GM12878 (cell line): ENCODE measurements around the gene TTYH3. TPM values are rescaled to one million over a fixed set of nuclear protein-coding genes. Genes with fewer than 3 reads are reported as not detected.

Experiments
- ATAC-seq: fragments of 200-7000 bp; cut with Tn5 transposase; 3 replicates; pipeline ENCODE4 v1.9.1; 2020; ENCODE audit warnings: mild to moderate bottlenecking, moderate library complexity
- BruUV-seq: library from RNA; stranded (reverse); fragments of 400-500 nt; replicated peaks from 2 replicates; lab custom pipeline; 2021; lab: Mats Ljungman, UMichigan
- CTCF ChIA-PET: fragments of 300-600 bp; sonication (Branson Sonifier 250); formaldehyde crosslinking; extraction: SDS; loops from one replicate; lab custom pipeline; 2021; ENCODE audit warnings: inconsistent platforms; lab: Yijun Ruan, JAX
- POLR2A ChIA-PET: fragments of 350-600 bp; formaldehyde crosslinking; extraction: SDS; loops from one replicate; lab custom pipeline; 2021; ENCODE audit warnings: inconsistent platforms; lab: Charles Lee
- RAD21 ChIA-PET: fragments of 300-600 bp; sonication (Branson Sonifier 250); formaldehyde crosslinking; loops from one replicate; lab custom pipeline; 2023; ENCODE audit warnings: antibody characterized with exemption; ENCODE audit not compliant: unreplicated experiment; lab: Charles Lee
- SMC1A ChIA-PET: fragments of 300-600 bp; sonication (Branson Sonifier 250); formaldehyde crosslinking; loops from one replicate; lab custom pipeline; 2023; ENCODE audit not compliant: unreplicated experiment, uncharacterized antibody; lab: Charles Lee
- DNase-seq: peaks from one replicate; pipeline ENCODE4 v3.0.0-alpha.2; 2011; ENCODE audit warnings: low read depth, low spot score
- FAIRE-seq: peaks from 3 replicates; lab custom pipeline; 2011; peaks lifted over from hg19 to GRCh38; lab: Jason Lieb, UNC
- H2AFZ ChIP-seq: 2 replicates; pipeline ENCODE4 v1.6.0; 2011; ENCODE audit warnings: low read depth, low read length, control low read depth; ENCODE audit not compliant: control insufficient read depth
- H3K27ac ChIP-seq: 2 replicates; pipeline ENCODE4 v1.5.1; 2011; ENCODE audit warnings: control low read depth; ENCODE audit not compliant: control insufficient read depth, insufficient read depth
- H3K27me3 ChIP-seq, 2 experiments: replicated peaks in 1 of 2; 2 replicates each; pipeline versions ENCODE4 v1.6.0 to v1.6.1; 2011; ENCODE audit warnings: low read length in 1 of 2; ENCODE audit not compliant: control insufficient read depth in 2 of 2, insufficient read depth in 2 of 2
- H3K36me3 ChIP-seq, 2 experiments: 2 replicates each; pipeline ENCODE4 v1.5.1; 2011; ENCODE audit warnings: low read length in 1 of 2; ENCODE audit not compliant: control insufficient read depth in 2 of 2, insufficient read depth in 2 of 2
- H3K4me1 ChIP-seq: 2 replicates; pipeline ENCODE4 v1.6.1; 2011; ENCODE audit warnings: mild to moderate bottlenecking, low read length, moderate library complexity, mixed read lengths; ENCODE audit not compliant: control insufficient read depth, insufficient read depth
- H3K4me2 ChIP-seq: 2 replicates; pipeline ENCODE4 v1.6.0; 2011; ENCODE audit warnings: control low read depth; ENCODE audit not compliant: control insufficient read depth, insufficient read depth
- H3K4me3 ChIP-seq: fragments of 200-600 bp; sonication (generic); 2 replicates; pipeline ENCODE4 v1.5.1; 2016
- H3K79me2 ChIP-seq: 2 replicates; pipeline ENCODE4 v1.6.0; 2011; ENCODE audit warnings: low read length; ENCODE audit not compliant: control insufficient read depth, insufficient read depth
- H3K9ac ChIP-seq: 2 replicates; pipeline ENCODE4 v1.8.0; 2011; ENCODE audit warnings: low read length, control low read depth, mixed read lengths; ENCODE audit not compliant: control insufficient read depth, insufficient read depth
- H3K9me3 ChIP-seq: replicated peaks from 3 replicates; pipeline ENCODE4 v1.5.1; 2011; ENCODE audit warnings: mild to moderate bottlenecking, low read length; ENCODE audit not compliant: control insufficient read depth, insufficient read depth
- H4K20me1 ChIP-seq: 2 replicates; pipeline ENCODE4 v1.6.0; 2011; ENCODE audit not compliant: control insufficient read depth, insufficient read depth
- ATF7 ChIP-seq: fragments of 450-650 bp; IDR thresholded peaks from 2 replicates; pipeline ENCODE4 v1.6.1; 2016; ENCODE audit warnings: low read depth, mild to moderate bottlenecking
- ESRRA ChIP-seq: IDR thresholded peaks from 2 replicates; pipeline ENCODE4 v1.6.1; 2012; ENCODE audit warnings: mild to moderate bottlenecking, low read length, improper control_type of control experiment
- EZH2 ChIP-seq: IDR thresholded peaks from 2 replicates; pipeline ENCODE4 v1.6.1; 2012; ENCODE audit warnings: low read depth, mild to moderate bottlenecking, control low read depth, inconsistent platforms, low read length, borderline replicate concordance; ENCODE audit not compliant: control insufficient read depth
- HDAC6 ChIP-seq: fragments of 200-600 bp; sonication (generic); IDR thresholded peaks from one replicate; pipeline ENCODE4 v1.8.0; 2017; ENCODE audit warnings: antibody characterized with exemption; ENCODE audit not compliant: unreplicated experiment
- PML ChIP-seq: IDR thresholded peaks from 2 replicates; pipeline ENCODE4 v1.6.1; 2012; ENCODE audit warnings: low read length, inconsistent platforms
- POLR2A ChIP-seq: IDR thresholded peaks from 2 replicates; pipeline ENCODE4 v1.6.1; 2011; ENCODE audit warnings: low read depth, mild to moderate bottlenecking, low read length
- SRF ChIP-seq, 2 experiments: IDR thresholded peaks; 2 replicates each; pipeline ENCODE4 v1.6.1; 2011; ENCODE audit warnings: low read depth in 2 of 2, low read length in 2 of 2, mild to moderate bottlenecking in 1 of 2, moderate library complexity in 1 of 2
- YBX1 ChIP-seq: fragments of 450-650 bp; IDR thresholded peaks from 2 replicates; pipeline ENCODE4 v1.6.1; 2016; ENCODE audit warnings: antibody characterized with exemption
- WGBS: methylation state at CpG from one replicate; pipeline ENCODE4 v1.1.6; 2016; ENCODE audit warnings: low lambda C conversion rate; ENCODE audit not compliant: insufficient replicate concordance, insufficient coverage; ENCODE audit errors: missing lambda C conversion rate; 5-methylcytosine and 5-hydroxymethylcytosine counted together
- in situ Hi-C: fragments of 300-500 bp; cut with MboI; formaldehyde crosslinking; loops from 9 replicates; pipeline ENCODE4 v1.14.3; 2018; ENCODE audit warnings: mixed read lengths
- intact Hi-C: fragments of 100-400 bp; cut with micrococcal nuclease; formaldehyde crosslinking; loops from one replicate; pipeline ENCODE4 v1.14.2; 2022; ENCODE audit not compliant: unreplicated experiment
- polyA plus RNA-seq, 11 experiments: library from polyadenylated mRNA; depleted of rRNA in 4 of 11; unstranded in 6 of 11; stranded (reverse) in 5 of 11; fragments of >200 nt; fragmentation: Nextera tagmentation in 4 of 11; fragmentation: Illumina TruSeq in 1 of 11; extraction: Ambion mirVana in 4 of 11; extraction: Trizol in 1 of 11; gene quantifications; 1 replicate in 1 of 11; 2 replicates in 10 of 11; pipeline versions ENCODE4 v1.2.1 to v1.2.3, GENCODE V29; 2011 to 2016; ENCODE audit warnings: inconsistent platforms in 2 of 11, missing spikeins in 2 of 11, low read depth in 1 of 11
- total RNA-seq, 4 experiments: library from RNA; depleted of rRNA in 3 of 4; stranded (reverse); fragments of >200 nt in 3 of 4; fragmentation: Illumina TruSeq in 1 of 4; extraction: Trizol in 1 of 4; gene quantifications; 2 replicates each; pipeline versions ENCODE4 v1.2.1 to v1.2.3, GENCODE V29; 2013 to 2021
- TF ChIP-seq, protein P1 (sequence below): IDR thresholded peaks from 2 replicates; pipeline ENCODE4 v1.6.1; 2011; ENCODE audit warnings: mild to moderate bottlenecking, low read depth, low read length, moderate library complexity; ENCODE audit not compliant: insufficient replicate concordance

The TTYH3 gene
- total and polyA plus RNA-seq, 10 of the 15 experiments (the other 5 are each of a cell fraction or from before 2014, with no cell fraction given) = 0.79 to 71.4 (median 10.5) TPM

DNA sequence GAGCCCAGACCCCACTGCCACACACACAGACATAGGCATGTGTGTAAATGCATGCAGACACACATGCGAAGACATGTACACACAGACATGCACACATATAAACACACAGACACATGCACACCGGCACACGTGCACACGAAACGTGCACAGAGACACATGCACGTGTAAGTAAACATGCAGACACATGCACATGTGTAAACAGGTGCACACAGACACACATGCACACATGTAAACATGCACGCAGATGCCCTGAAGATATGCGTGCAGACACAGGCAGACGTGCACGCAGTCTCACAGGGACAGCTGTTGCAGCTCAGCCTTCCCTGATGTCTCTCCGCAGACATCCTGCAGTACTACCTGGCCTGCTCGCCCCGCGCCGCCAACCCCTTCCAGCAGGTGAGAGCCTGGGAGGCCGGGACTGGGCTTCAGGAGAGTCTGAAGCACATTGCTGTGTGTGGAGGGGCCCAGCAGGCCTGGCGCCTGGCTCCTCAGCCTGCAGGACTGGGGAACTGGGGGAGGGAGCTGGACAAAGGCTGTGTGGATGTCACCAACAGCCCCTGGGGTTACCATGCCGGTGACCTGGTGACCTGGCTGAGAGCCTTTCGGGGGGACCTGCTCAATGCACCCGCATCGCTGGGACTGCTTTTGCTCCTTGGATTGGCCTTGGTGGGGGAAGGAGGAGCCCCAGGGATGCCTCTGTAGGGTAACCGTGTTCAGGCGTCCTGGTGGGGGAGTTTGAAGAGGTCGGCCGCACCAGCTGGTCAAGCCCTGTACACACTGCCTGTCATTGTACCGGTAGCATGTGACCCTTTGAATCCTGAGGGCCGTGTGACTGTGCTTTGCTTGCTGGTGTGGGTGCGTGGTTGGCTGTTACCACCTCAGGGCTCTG, 20.3 kb downstream of the TTYH3 start:
- SMC1A ChIA-PET = interaction anchor here (0.6 kb wide), 1 partner anchor 193 kb away, joined by 4 read pairs; no protein-coding TSS in a partner anchor
- in situ Hi-C loops = no loop called here

DNA sequence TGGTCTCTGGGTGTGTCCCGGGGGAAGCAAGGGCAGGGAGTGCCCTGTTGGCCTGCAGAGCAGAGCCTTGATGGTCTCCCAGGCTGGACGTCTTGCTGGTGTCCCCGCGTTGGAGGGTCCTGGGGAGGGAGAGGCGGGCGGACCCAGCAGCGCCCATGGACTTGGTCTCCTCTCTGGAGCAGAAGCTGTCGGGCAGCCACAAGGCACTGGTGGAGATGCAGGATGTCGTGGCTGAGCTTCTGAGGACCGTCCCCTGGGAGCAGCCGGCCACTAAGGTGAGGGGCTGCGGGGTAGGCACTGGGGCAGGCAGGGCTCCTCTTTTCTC, 20.9 kb downstream of the TTYH3 start:
- DNase-seq (no peak), FAIRE-seq (no peak), ATAC-seq (no peak)
- Histone ChIP-seq H2AFZ (no peak overlapping the region), H4K20me1 (no peaks in the 10 kb centered on the region), H3K36me3 (peaks cover 0 to 7% of the 10 kb centered on the region in 2 experiments; a peak in 3 of 4 replicates), H3K27ac (no peak overlapping the region), H3K79me2 (no peaks in the 10 kb centered on the region), H3K27me3 (no peaks in the 10 kb centered on the region), H3K4me3 (no peak overlapping the region), H3K4me2 (no peak overlapping the region), H3K9ac (no peak overlapping the region), H3K4me1 (no peaks in the 10 kb centered on the region), H3K9me3 (no peaks in the 10 kb centered on the region)
- in situ Hi-C loops (no loop called here), intact Hi-C loops (no loop called here)
- RAD21 ChIA-PET = no interaction called here
- no TSS peak for BruUV-seq
- SMC1A ChIA-PET = no interaction called here
- no peak for TF ChIP-seq PML
- no peak for TF ChIP-seq ATF7
- no peak for TF ChIP-seq ESRRA
- TF ChIP-seq, protein P1, sequence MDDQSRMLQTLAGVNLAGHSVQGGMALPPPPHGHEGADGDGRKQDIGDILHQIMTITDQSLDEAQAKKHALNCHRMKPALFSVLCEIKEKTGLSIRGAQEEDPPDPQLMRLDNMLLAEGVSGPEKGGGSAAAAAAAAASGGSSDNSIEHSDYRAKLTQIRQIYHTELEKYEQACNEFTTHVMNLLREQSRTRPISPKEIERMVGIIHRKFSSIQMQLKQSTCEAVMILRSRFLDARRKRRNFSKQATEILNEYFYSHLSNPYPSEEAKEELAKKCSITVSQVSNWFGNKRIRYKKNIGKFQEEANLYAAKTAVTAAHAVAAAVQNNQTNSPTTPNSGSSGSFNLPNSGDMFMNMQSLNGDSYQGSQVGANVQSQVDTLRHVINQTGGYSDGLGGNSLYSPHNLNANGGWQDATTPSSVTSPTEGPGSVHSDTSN = no peak
- TF ChIP-seq YBX1 = no peak
- no peak for TF ChIP-seq EZH2
- TF ChIP-seq SRF (IDR thresholded peaks at IDR 0.05; ENCODE audit: low read depth in 2 of 2, low read length in 2 of 2) = no peak
- CTCF ChIA-PET = interaction anchor here (1.0 to 2.2 kb wide), 4 partner anchors 17 to 86 kb away, joined by 3 to 11 read pairs (median 6); no protein-coding TSS in a partner anchor
- 52% methylated on average over 11 of the region's 12 CpGs for WGBS
- POLR2A ChIA-PET = interaction anchor here (0.6 kb wide), 1 partner anchor 38 kb away, joined by 6 read pairs; no protein-coding TSS in a partner anchor

More for the DNA sequence above, 20.3 kb downstream of the TTYH3 start:
- CTCF ChIA-PET = interaction anchor here (0.6 to 2.2 kb wide), 9 partner anchors 10 to 157 kb away, joined by 3 to 11 read pairs (median 4); no protein-coding TSS in a partner anchor
- intact Hi-C loops = no loop called here
- Histone ChIP-seq H3K36me3 (peaks cover 0 to 11% of the 10 kb centered on the region in 2 experiments; a peak in 3 of 4 replicates), H3K4me2 (no peak overlapping the region), H3K79me2 (no peaks in the 10 kb centered on the region), H3K27me3 (no peaks in the 10 kb centered on the region), H4K20me1 (no peaks in the 10 kb centered on the region), H3K9me3 (no peaks in the 10 kb centered on the region), H3K27ac (no peak overlapping the region), H3K9ac (no peak overlapping the region), H3K4me3 (no peak overlapping the region), H2AFZ (no peak overlapping the region), H3K4me1 (no peaks in the 10 kb centered on the region)
- 71% methylated on average over 28 of the region's 28 CpGs for WGBS
- no TSS peak for BruUV-seq
- ATAC-seq = no peak
- TF ChIP-seq POLR2A (peak; percentile 14; the same call in 1 of the 2 replicates), HDAC6 (no peak)
- FAIRE-seq = no peak
- no peak for DNase-seq
- RAD21 ChIA-PET = interaction anchor here (0.5 to 1.0 kb wide), 3 partner anchors 15 to 200 kb away, joined by 3 to 4 read pairs (median 3); no protein-coding TSS in a partner anchor
- POLR2A ChIA-PET = interaction anchor here (0.6 kb wide), 1 partner anchor 39 kb away, joined by 6 read pairs; no protein-coding TSS in a partner anchor
